GM19240 (cell line): ENCODE results near the gene SSBP2.
"Not testable (repeated sequence)": the region's sequence is repeated elsewhere in the genome, so short reads cannot be mapped to it uniquely, and the experiment has no call there.

ENCODE experiments used
- DNase-seq: peaks from one replicate; pipeline ENCODE4 v3.0.0; 2011; ENCODE audit warnings: low spot score; ENCODE audit not compliant: insufficient read length

SSBP2 gene

GRCh38 chr5:81533629-81534405 is 217.1 kb downstream of the SSBP2 start:
- DNase-seq, result no peak

- no peak for DNase-seq
Observed at GRCh38 chr5:81530919-81531318, 220.0 kb downstream of the SSBP2 start.

GRCh38 chr5:81525690-81526089 is 225.2 kb downstream of the SSBP2 start:
- no peak for DNase-seq

GRCh38 chr5:81524015-81524414 is 226.9 kb downstream of the SSBP2 start:
- no peak for DNase-seq

- DNase-seq, result no peak
Observed at GRCh38 chr5:81522571-81522970, 228.3 kb downstream of the SSBP2 start.

GRCh38 chr5:81520769-81521168 is 230.1 kb downstream of the SSBP2 start:
- no peak for DNase-seq

GRCh38 chr5:81519217-81519905 is 231.5 kb downstream of the SSBP2 start:
- DNase-seq, result no peak

- no peak for DNase-seq
Observed at GRCh38 chr5:81517462-81517861, 233.4 kb downstream of the SSBP2 start.

- DNase-seq, result no peak
Observed at GRCh38 chr5:81516091-81516490, 234.8 kb downstream of the SSBP2 start.

GRCh38 chr5:81513982-81514381 is 236.9 kb downstream of the SSBP2 start:
- no peak for DNase-seq

GRCh38 chr5:81513473-81513872 is 237.4 kb downstream of the SSBP2 start:
- no peak for DNase-seq

GRCh38 chr5:81506900-81507588 is 243.9 kb downstream of the SSBP2 start:
- DNase-seq, result peak; percentile 54

GRCh38 chr5:81506378-81506777 is 244.5 kb downstream of the SSBP2 start:
- DNase-seq, result no peak

- no peak for DNase-seq
Observed at GRCh38 chr5:81505672-81506071, 245.2 kb downstream of the SSBP2 start.

GRCh38 chr5:81503602-81504001 is 247.3 kb downstream of the SSBP2 start:
- not testable (repeated sequence) for DNase-seq

GRCh38 chr5:81495286-81495685 is 255.6 kb downstream of the SSBP2 start:
- no peak for DNase-seq

GRCh38 chr5:81488862-81489261 is 262.0 kb downstream of the SSBP2 start:
- no peak for DNase-seq

GRCh38 chr5:81486711-81487110 is 264.2 kb downstream of the SSBP2 start:
- no peak for DNase-seq

GRCh38 chr5:81482595-81482994 is 268.3 kb downstream of the SSBP2 start:
- no peak for DNase-seq

GRCh38 chr5:81473395-81473794 is 277.5 kb downstream of the SSBP2 start:
- DNase-seq, result not testable (repeated sequence)

GRCh38 chr5:81469676-81470075 is 281.2 kb downstream of the SSBP2 start:
- DNase-seq, result no peak

GRCh38 chr5:81450940-81451339 is 300.0 kb downstream of the SSBP2 start:
- DNase-seq, result no peak
